Fibroblast of pulmonary artery (primary cell): ENCODE measurements around the gene RAB11B.

ENCODE experiments used
- DNase-seq: peaks from one replicate; pipeline ENCODE4 v3.0.0-alpha.2; 2010; ENCODE audit warnings: low read depth
- H3K4me3 ChIP-seq: replicated peaks from 2 replicates; pipeline ENCODE4 v1.5.1; 2011; ENCODE audit warnings: low read depth, mild to moderate bottlenecking, control low read depth, low read length, moderate library complexity
- CTCF ChIP-seq: IDR thresholded peaks from 2 replicates; pipeline ENCODE4 v1.5.1; 2011; ENCODE audit warnings: mild to moderate bottlenecking, control low read depth, low read length, inconsistent platforms; ENCODE audit errors: missing control alignments

Gene RAB11B

DNA sequence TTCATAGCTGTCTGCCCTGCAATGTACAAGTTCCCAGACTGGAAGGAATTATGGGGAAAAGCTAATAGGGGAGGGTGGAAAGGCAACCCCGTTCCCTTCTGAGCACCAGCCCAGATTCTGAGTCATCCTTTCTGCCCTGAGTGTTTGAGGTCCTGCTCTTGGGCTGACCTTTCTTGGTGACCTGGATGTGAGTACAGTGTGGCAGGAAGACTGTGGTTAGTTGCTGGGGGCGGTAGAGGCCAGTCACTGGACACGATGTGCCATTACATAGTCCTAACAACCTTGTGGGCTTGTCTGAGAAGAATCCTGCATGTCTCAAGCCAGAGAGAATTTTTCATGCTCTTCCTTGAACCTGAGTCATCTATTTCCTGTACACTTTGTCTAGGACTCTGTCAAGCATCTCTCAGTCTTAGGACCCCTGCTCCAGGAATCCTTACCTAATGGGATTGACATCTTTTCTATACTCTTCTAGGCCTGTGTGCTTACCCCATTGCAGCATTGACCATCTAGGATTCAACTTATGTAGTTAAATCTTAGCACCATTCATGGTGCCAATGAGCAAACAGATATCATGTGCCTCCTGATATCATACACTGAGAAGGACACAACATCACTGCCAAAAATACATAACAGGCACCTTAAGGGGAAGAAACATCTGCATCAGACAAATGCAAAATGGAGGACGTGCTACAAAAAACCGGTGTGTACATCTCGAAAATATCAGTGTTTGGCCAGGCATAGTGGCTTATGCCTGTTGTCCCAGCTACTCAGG lies 34.3 kb upstream of the RAB11B start:
- DNase-seq, result peak; percentile 98
- H3K4me3 ChIP-seq, result no peak overlapping the region
- TF ChIP-seq CTCF, result no peak

DNA sequence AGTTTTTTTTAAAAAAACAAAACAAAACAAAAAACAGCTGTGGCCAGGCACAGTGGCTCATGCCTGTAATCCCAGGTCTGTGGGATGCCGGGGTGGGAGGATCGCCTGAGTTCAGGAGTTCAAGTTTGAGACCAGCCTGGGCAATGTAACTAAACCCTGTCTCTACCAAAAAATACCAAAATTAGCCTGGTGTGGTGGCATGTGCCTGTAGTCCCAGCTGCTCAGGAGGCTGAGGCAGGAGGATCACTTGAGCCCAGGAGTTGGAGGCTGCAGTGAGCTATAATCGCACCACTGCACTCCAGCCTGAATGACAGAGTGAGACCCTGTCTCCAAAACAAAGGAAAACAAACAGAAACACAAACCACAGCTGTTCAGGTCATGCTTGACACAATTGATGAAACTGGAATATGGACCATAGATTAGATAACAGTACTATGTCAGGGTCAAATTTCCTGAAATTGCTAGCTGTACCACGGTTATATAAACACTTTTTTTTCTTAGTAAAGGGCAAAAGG lies 33.1 kb upstream of the RAB11B start:
- no peak overlapping the region for H3K4me3 ChIP-seq
- no peak for TF ChIP-seq CTCF
- peak; percentile 64 for DNase-seq

DNA sequence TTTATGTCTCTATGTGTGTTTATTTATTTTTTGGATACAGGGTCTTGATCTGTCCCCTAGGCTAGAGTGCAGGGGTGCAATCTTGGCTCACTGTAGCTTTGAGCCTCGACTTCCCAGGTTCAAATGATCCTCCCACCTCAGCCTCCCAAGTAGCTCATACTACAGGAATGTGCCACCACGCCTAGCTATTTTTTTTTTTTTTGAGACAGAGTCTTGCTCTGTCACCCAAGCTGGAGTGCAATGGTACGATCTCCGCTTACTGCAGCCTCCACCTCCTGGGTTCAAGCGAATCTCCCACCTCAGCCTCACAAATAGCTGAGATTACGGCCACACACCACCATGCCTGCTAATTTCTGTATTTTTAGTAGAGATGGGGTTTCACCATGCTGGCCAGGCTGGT lies 31.2 kb upstream of the RAB11B start:
- no peak for TF ChIP-seq CTCF
- no peak overlapping the region for H3K4me3 ChIP-seq
- no peak for DNase-seq

GRCh38 chr19:8360196-8360595 lies 30.0 kb upstream of the RAB11B start:
- DNase-seq, result no peak
- no peak for TF ChIP-seq CTCF
- no peak overlapping the region for H3K4me3 ChIP-seq

DNA sequence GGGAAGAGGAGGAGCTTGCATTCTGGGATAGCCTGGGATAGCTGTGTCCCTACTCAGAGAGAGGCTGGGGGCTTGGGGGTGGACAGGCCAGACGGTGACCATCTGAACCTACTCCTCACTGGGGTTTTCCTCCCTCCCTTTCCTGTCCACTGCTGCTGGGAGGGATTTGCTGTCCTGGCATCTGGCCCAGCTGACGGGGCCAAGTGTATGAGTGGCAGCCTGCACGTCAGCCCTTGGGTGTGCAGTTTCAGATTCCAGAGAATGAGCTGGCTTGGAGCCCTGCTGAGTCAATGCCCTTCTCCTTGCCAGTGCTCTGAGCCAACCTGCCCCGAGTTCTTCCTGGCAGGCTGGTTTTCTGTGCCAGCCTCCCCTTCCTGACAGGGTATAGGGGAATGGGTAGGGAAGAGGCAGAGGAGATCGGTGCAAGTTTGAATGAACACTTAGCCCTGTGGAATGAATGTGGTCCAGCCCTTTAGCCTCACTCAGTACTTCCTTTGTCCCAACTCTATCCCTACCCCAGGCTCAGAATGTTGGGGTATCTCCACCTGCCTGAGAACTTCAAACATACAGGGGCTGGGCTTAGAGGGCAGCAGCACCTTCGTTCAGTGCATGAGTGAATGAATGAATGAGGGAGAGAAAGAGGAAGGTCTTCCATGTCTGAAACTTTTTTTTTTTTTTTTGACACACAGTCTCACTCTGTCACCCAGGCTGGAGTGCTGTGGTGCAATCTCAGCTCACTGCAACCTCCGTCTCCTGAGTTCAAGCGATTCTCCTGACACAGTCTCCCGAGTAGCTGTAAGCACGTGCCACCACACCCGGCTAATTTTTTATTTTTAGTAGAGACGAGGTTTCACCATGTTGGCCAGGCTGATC lies 28.0 kb upstream of the RAB11B start:
- no peak for TF ChIP-seq CTCF
- H3K4me3 ChIP-seq, result no peak overlapping the region
- peak; percentile 99 for DNase-seq

DNA sequence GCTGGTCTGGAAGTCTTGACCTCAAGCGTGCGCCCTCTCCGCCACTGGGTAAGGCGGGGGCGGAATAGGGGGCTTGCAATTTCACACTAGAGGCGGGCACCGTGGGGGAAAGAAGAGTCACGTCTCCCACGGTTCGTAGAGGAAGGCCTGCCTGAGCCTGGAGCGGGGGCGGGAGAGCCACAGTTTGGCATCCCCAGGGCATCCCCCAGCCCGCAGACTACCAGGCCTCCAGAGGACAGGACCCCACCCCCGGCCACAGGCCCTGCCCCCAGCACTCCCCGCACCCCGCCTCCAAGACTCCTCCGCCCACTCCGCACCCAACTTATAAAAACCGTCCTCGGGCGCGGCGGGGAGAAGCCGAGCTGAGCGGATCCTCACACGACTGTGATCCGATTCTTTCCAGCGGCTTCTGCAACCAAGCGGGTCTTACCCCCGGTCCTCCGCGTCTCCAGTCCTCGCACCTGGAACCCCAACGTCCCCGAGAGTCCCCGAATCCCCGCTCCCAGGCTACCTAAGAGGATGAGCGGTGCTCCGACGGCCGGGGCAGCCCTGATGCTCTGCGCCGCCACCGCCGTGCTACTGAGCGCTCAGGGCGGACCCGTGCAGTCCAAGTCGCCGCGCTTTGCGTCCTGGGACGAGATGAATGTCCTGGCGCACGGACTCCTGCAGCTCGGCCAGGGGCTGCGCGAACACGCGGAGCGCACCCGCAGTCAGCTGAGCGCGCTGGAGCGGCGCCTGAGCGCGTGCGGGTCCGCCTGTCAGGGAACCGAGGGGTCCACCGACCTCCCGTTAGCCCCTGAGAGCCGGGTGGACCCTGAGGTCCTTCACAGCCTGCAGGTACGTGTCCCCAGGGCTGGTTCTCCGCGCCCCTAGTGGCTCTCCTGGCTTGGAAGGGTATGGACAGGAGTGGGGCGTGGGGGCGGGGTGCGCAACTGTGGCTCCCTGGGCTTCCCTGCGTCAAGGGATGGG lies 26.1 kb upstream of the RAB11B start, which contains the start of gene ANGPTL4:
TSS of gene ANGPTL4 (plus strand) at position 353 of the 969 bp plus-strand sequence. CDS start at position 520, 167 bp downstream.
- DNase-seq, result peak; percentile 88
- peak within 1 kb of the TSS; percentile 80 for H3K4me3 ChIP-seq
- TF ChIP-seq CTCF, result peak; percentile 28
